B cell (primary cell): Measurements from ENCODE around the gene TMEM139. TPM values are rescaled to one million over a fixed set of nuclear protein-coding genes. Genes with fewer than 3 reads are reported as not detected.

Experiments
- ATAC-seq: fragments of 200-7000 bp; cut with Tn5 transposase; one replicate; pipeline ENCODE4 v1.10.0; 2021; ENCODE audit warnings: low read depth, mild to moderate bottlenecking, moderate number of reproducible peaks, moderate library complexity
- CTCF ChIA-PET: fragments of 350-600 bp; sonication (Branson Sonifier 250); formaldehyde crosslinking; loops from one replicate; lab custom pipeline; 2021; ENCODE audit warnings: antibody characterized with exemption, inconsistent platforms; lab: Charles Lee
- POLR2A ChIA-PET: fragments of 350-600 bp; sonication (Branson Sonifier 250); formaldehyde crosslinking; loops from one replicate; lab custom pipeline; 2021; ENCODE audit warnings: antibody characterized with exemption; lab: Charles Lee
- DNase-seq: peaks from one replicate; pipeline ENCODE4 v3.0.0; 2013
- H2AFZ ChIP-seq: 2 replicates; pipeline ENCODE4 v1.6.1; 2012; ENCODE audit warnings: mild to moderate bottlenecking, low read depth, low read length; ENCODE audit not compliant: insufficient read depth, poor library complexity, severe bottlenecking
- H3K27ac ChIP-seq, 2 donors: 1 replicate in 1 of 2; 2 replicates in 1 of 2; pipeline ENCODE4 v1.5.1; 2012 to 2013; ENCODE audit warnings: low read length in 2 of 2, mild to moderate bottlenecking in 2 of 2, moderate library complexity in 1 of 2
- H3K27me3 ChIP-seq, 4 experiments: fragments of 200-600 bp in 1 of 4; sonication (generic) in 1 of 4; replicated peaks in 1 of 4; 1 replicate in 2 of 4; 2 replicates in 2 of 4; pipeline versions ENCODE4 v1.6.1 to v1.7.0; 2013 to 2016; ENCODE audit warnings: low read length in 3 of 4, mild to moderate bottlenecking in 2 of 4, mixed read lengths in 1 of 4, moderate library complexity in 1 of 4; ENCODE audit not compliant: insufficient read depth in 4 of 4, control insufficient read depth in 3 of 4; ENCODE audit errors: control extremely low read depth in 1 of 4
- H3K36me3 ChIP-seq, 2 experiments: replicated peaks in 1 of 2; 1 replicate in 1 of 2; 2 replicates in 1 of 2; pipeline versions ENCODE4 v1.6.1 to v1.7.1; 2013; ENCODE audit warnings: low read length in 1 of 2; ENCODE audit not compliant: insufficient read depth in 2 of 2, control insufficient read depth in 1 of 2; ENCODE audit errors: control extremely low read depth in 1 of 2, extremely low read depth in 1 of 2
- H3K4me1 ChIP-seq, 2 donors: fragments of 200-600 bp in 1 of 2; sonication (generic) in 1 of 2; 1 replicate in 1 of 2; 2 replicates in 1 of 2; pipeline versions ENCODE4 v1.5.1 to v1.6.1; 2013 to 2017; ENCODE audit warnings: low read length in 2 of 2; ENCODE audit not compliant: control insufficient read depth in 2 of 2, insufficient read depth in 2 of 2
- H3K4me2 ChIP-seq: replicated peaks from 2 replicates; pipeline ENCODE3; 2012; ENCODE audit warnings: mild to moderate bottlenecking, low read depth, low read length; ENCODE audit not compliant: poor library complexity, severe bottlenecking
- H3K4me3 ChIP-seq, 5 experiments: fragments of 200-600 bp in 1 of 5; sonication (generic) in 1 of 5; 1 replicate in 3 of 5; 2 replicates in 2 of 5; pipeline versions ENCODE4 v1.5.1 to v1.7.0; 2011 to 2016; ENCODE audit warnings: low read length in 4 of 5, mild to moderate bottlenecking in 4 of 5, low read depth in 2 of 5, control low read depth in 1 of 5, moderate library complexity in 1 of 5; ENCODE audit not compliant: insufficient read depth in 1 of 5; ENCODE audit errors: control extremely low read depth in 1 of 5, extremely low read depth in 1 of 5
- H3K79me2 ChIP-seq: fragments of 200-600 bp; sonication (generic); one replicate; pipeline ENCODE4 v1.6.0; 2016; ENCODE audit warnings: low read length; ENCODE audit not compliant: control insufficient read depth, insufficient read depth
- H3K9ac ChIP-seq: fragments of 200-600 bp; sonication (generic); 2 replicates; pipeline ENCODE4 v1.6.1; 2017; ENCODE audit warnings: mild to moderate bottlenecking, low read length, moderate library complexity
- H3K9me3 ChIP-seq, 3 donors: one replicate each; pipeline versions ENCODE4 v1.6.1 to v1.7.1; 2013; ENCODE audit warnings: low read length in 2 of 3; ENCODE audit not compliant: control insufficient read depth in 2 of 3, insufficient read depth in 1 of 3; ENCODE audit errors: control extremely low read depth in 1 of 3
- H4K20me1 ChIP-seq: 2 replicates; pipeline ENCODE4 v1.6.0; 2012; ENCODE audit warnings: mild to moderate bottlenecking, low read length; ENCODE audit not compliant: insufficient read depth, control insufficient read depth, poor library complexity, severe bottlenecking
- H3K27ac Mint-ChIP-seq: one replicate; pipeline ENCODE4 v1.8.0; 2021; ENCODE audit warnings: mixed read lengths
- H3K27me3 Mint-ChIP-seq: one replicate; pipeline ENCODE4 v1.8.0; 2021; ENCODE audit warnings: mixed read lengths
- H3K4me1 Mint-ChIP-seq: one replicate; pipeline ENCODE4 v1.8.0; 2021; ENCODE audit warnings: mixed read lengths
- H3K4me3 Mint-ChIP-seq: one replicate; pipeline ENCODE4 v1.8.0; 2021; ENCODE audit warnings: mixed read lengths
- H3K9me3 Mint-ChIP-seq: one replicate; pipeline ENCODE4 v1.8.0; 2022; ENCODE audit warnings: mixed read lengths; ENCODE audit not compliant: insufficient read depth
- EZH2 ChIP-seq: IDR thresholded peaks from 2 replicates; pipeline ENCODE4 v1.6.1; 2012; ENCODE audit warnings: borderline replicate concordance, low read depth, mild to moderate bottlenecking, moderate library complexity, low read length; ENCODE audit not compliant: insufficient read depth, poor library complexity, severe bottlenecking
- WGBS: methylation state at CpG from one replicate; pipeline ENCODE4 v1.1.5; 2013; ENCODE audit warnings: missing lambda C conversion rate; ENCODE audit not compliant: insufficient coverage; 5-methylcytosine and 5-hydroxymethylcytosine counted together
- intact Hi-C: fragments of 100-400 bp; cut with micrococcal nuclease; formaldehyde crosslinking; loops from one replicate; pipeline ENCODE4 v1.10.0; 2022
- polyA plus RNA-seq: library from polyadenylated mRNA; depleted of rRNA; stranded (reverse); fragments of >200 nt; gene quantifications from 2 replicates; pipeline ENCODE4 v1.2.3, GENCODE V29; 2012
- total RNA-seq, 2 donors: library from RNA; stranded (reverse); fragments of 120-200 nt in 1 of 2; gene quantifications; 1 replicate in 1 of 2; 2 replicates in 1 of 2; pipeline versions ENCODE4 v1.2.3 to v1.2.4, GENCODE V29; 2013 to 2022
- TF ChIP-seq, protein P1 (sequence below): fragments of 200-600 bp; IDR thresholded peaks from one replicate; pipeline ENCODE4 v1.8.0; 2022; ENCODE audit warnings: antibody characterized with exemption, mild to moderate bottlenecking

TMEM139 gene
- total and polyA plus RNA-seq, 2 donors (not counting 1 experiment from before 2014, with no cell fraction given) = 0.12 TPM; not detected in 1

GRCh38 chr7:143243614-143244013 lies 41.1 kb upstream of the TMEM139 start:
- no peak overlapping the region for H3K4me2 ChIP-seq
- H3K27me3 ChIP-seq = peaks cover 0 to 3% (median 0%) of the 10 kb centered on the region in 4 experiments
- ChIA-PET CTCF (interaction anchor here (0.5 to 6.4 kb wide), 8 partner anchors 14 to 884 kb away, joined by 3 to 172 read pairs (median 4); partner anchors contain the start of gene TAS2R40), POLR2A (no interaction called here)
- H3K9ac ChIP-seq = no peak overlapping the region
- peaks cover 0 to under 1% (median 0%) of the 10 kb centered on the region in 3 donors for H3K9me3 ChIP-seq
- 100% methylated on average over 2 of the region's 3 CpGs for WGBS
- ATAC-seq (no peak), DNase-seq (no peak)
- no peak overlapping the region for H2AFZ ChIP-seq
- Mint-ChIP-seq H3K27me3 (peaks cover 13% of the 10 kb centered on the region), H3K27ac (no peak overlapping the region), H3K4me1 (peaks cover 23% of the 10 kb centered on the region), H3K4me3 (no peak overlapping the region), H3K9me3 (no peaks in the 10 kb centered on the region)
- intact Hi-C loops = no loop called here
- H3K27ac ChIP-seq = no peak overlapping the region
- no peak overlapping the region for H3K4me3 ChIP-seq
- no peaks in the 10 kb centered on the region for H3K79me2 ChIP-seq
- H4K20me1 ChIP-seq = no peaks in the 10 kb centered on the region
- TF ChIP-seq, protein P1, sequence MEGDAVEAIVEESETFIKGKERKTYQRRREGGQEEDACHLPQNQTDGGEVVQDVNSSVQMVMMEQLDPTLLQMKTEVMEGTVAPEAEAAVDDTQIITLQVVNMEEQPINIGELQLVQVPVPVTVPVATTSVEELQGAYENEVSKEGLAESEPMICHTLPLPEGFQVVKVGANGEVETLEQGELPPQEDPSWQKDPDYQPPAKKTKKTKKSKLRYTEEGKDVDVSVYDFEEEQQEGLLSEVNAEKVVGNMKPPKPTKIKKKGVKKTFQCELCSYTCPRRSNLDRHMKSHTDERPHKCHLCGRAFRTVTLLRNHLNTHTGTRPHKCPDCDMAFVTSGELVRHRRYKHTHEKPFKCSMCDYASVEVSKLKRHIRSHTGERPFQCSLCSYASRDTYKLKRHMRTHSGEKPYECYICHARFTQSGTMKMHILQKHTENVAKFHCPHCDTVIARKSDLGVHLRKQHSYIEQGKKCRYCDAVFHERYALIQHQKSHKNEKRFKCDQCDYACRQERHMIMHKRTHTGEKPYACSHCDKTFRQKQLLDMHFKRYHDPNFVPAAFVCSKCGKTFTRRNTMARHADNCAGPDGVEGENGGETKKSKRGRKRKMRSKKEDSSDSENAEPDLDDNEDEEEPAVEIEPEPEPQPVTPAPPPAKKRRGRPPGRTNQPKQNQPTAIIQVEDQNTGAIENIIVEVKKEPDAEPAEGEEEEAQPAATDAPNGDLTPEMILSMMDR = no peak
- no peak for TF ChIP-seq EZH2
- no peaks in the 10 kb centered on the region for H3K36me3 ChIP-seq
- peaks cover 9 to 17% of the 10 kb centered on the region in 2 donors for H3K4me1 ChIP-seq

GRCh38 chr7:143244321-143244720 lies 40.4 kb upstream of the TMEM139 start:
- peaks cover 0 to 8% (median 0%) of the 10 kb centered on the region in 3 donors for H3K9me3 ChIP-seq
- peaks cover 5% of the 10 kb centered on the region for H3K9me3 Mint-ChIP-seq
- no peak overlapping the region for H3K27ac Mint-ChIP-seq
- peaks cover 0 to 3% (median 0%) of the 10 kb centered on the region in 4 experiments for H3K27me3 ChIP-seq
- H3K79me2 ChIP-seq = no peaks in the 10 kb centered on the region
- intact Hi-C loops = no loop called here
- no peak for TF ChIP-seq EZH2
- TF ChIP-seq, protein P1 = no peak
- no peak overlapping the region for H3K4me3 Mint-ChIP-seq
- H3K4me3 ChIP-seq = no peak overlapping the region
- H3K27me3 Mint-ChIP-seq = peaks cover 9% of the 10 kb centered on the region
- peaks cover 26% of the 10 kb centered on the region for H3K4me1 Mint-ChIP-seq
- ChIA-PET POLR2A (no interaction called here), CTCF (interaction anchor here (0.9 to 6.4 kb wide), 5 partner anchors 14 to 173 kb away, joined by 3 to 172 read pairs (median 4); partner anchors contain the start of gene TAS2R40)
- no peaks in the 10 kb centered on the region for H4K20me1 ChIP-seq
- ATAC-seq (no peak), DNase-seq (no peak)
- WGBS = no CpG with 5 or more reads among the region's 1 CpG
- peaks cover 9 to 17% of the 10 kb centered on the region in 2 donors for H3K4me1 ChIP-seq
- H3K27ac ChIP-seq = no peak overlapping the region
- H3K9ac ChIP-seq = no peak overlapping the region
- H2AFZ ChIP-seq = no peak overlapping the region
- H3K4me2 ChIP-seq = no peak overlapping the region
- no peaks in the 10 kb centered on the region for H3K36me3 ChIP-seq
